H1 (cell line): ENCODE data around the gene CD81. TPM values are rescaled to one million over a fixed set of nuclear protein-coding genes. Genes with fewer than 3 reads are reported as not detected.

Experiments used
- CTCF ChIA-PET: fragments of 300-600 bp; sonication (Branson Sonifier 250); formaldehyde crosslinking; loops from one replicate; lab custom pipeline; 2021; ENCODE audit not compliant: partially characterized antibody; lab: Charles Lee
- POLR2A ChIA-PET: fragments of 300-600 bp; sonication (Branson Sonifier 250); formaldehyde crosslinking; loops from one replicate; lab custom pipeline; 2021; ENCODE audit warnings: inconsistent platforms; ENCODE audit not compliant: partially characterized antibody; lab: Charles Lee
- DNase-seq, 2 experiments: peaks; one replicate each; pipeline versions ENCODE4 v3.0.0 to v3.0.0-alpha.2; 2010 to 2022; ENCODE audit warnings: low spot score in 2 of 2, low read depth in 1 of 2, mixed read lengths in 1 of 2
- FAIRE-seq: peaks from 2 replicates; lab custom pipeline; 2011; peaks lifted over from hg19 to GRCh38; lab: Jason Lieb, UNC
- H2AFZ ChIP-seq: 2 replicates; pipeline ENCODE4 v1.8.1; 2012; ENCODE audit warnings: low read length, inconsistent platforms
- H2AK5ac ChIP-seq: 2 replicates; pipeline ENCODE4 v1.6.1; 2013; ENCODE audit warnings: low read depth, low read length
- H2BK120ac ChIP-seq: replicated peaks from 2 replicates; pipeline ENCODE3; 2013; ENCODE audit warnings: low read depth, low read length, inconsistent platforms
- H2BK12ac ChIP-seq: 2 replicates; pipeline ENCODE4 v1.6.1; 2013; ENCODE audit warnings: low read depth, low read length
- H2BK15ac ChIP-seq: 2 replicates; pipeline ENCODE4 v1.6.1; 2013; ENCODE audit warnings: low read length
- H2BK20ac ChIP-seq: 2 replicates; pipeline ENCODE4 v1.6.1; 2013; ENCODE audit warnings: low read length
- H2BK5ac ChIP-seq: 2 replicates; pipeline ENCODE4 v1.6.1; 2013; ENCODE audit warnings: low read depth, low read length
- H3K14ac ChIP-seq: 2 replicates; pipeline ENCODE4 v1.6.1; 2013; ENCODE audit warnings: inconsistent platforms; ENCODE audit not compliant: insufficient read length
- H3K18ac ChIP-seq: 2 replicates; pipeline ENCODE4 v1.6.1; 2013; ENCODE audit warnings: low read length; ENCODE audit errors: extremely low read depth
- H3K23ac ChIP-seq: 2 replicates; pipeline ENCODE4 v1.6.1; 2013; ENCODE audit warnings: inconsistent platforms; ENCODE audit not compliant: insufficient read length
- H3K23me2 ChIP-seq: 2 replicates; pipeline ENCODE4 v1.6.1; 2013; ENCODE audit warnings: low read depth, low read length
- H3K27ac ChIP-seq: 2 replicates; pipeline ENCODE4 v1.6.1; 2011; ENCODE audit warnings: low read depth, low read length, inconsistent platforms
- H3K27me3 ChIP-seq, 4 experiments: replicated peaks in 1 of 4; 1 replicate in 1 of 4; 2 replicates in 3 of 4; pipeline versions ENCODE4 v1.6.1 to v1.8.1; 2011 to 2013; ENCODE audit warnings: low read length in 3 of 4, mild to moderate bottlenecking in 3 of 4, inconsistent platforms in 2 of 4, mixed read lengths in 2 of 4, moderate library complexity in 1 of 4; ENCODE audit not compliant: control insufficient read depth in 3 of 4, insufficient read depth in 3 of 4; ENCODE audit errors: extremely low read depth in 1 of 4
- H3K36me3 ChIP-seq, 4 experiments: 2 replicates each; pipeline versions ENCODE4 v1.6.1 to v1.8.1; 2011 to 2013; ENCODE audit warnings: mild to moderate bottlenecking in 4 of 4, low read length in 3 of 4, moderate library complexity in 2 of 4, control low read depth in 1 of 4, inconsistent platforms in 1 of 4; ENCODE audit not compliant: insufficient read depth in 4 of 4, control insufficient read depth in 2 of 4
- H3K4ac ChIP-seq: replicated peaks from 2 replicates; pipeline ENCODE3; 2013; ENCODE audit warnings: low read length, low read depth, mixed read lengths, inconsistent platforms; ENCODE audit not compliant: insufficient read length
- H3K4me1 ChIP-seq, 4 experiments: replicated peaks in 1 of 4; 1 replicate in 1 of 4; 2 replicates in 3 of 4; pipeline versions ENCODE4 v1.6.1 to v1.8.1; 2011 to 2013; ENCODE audit warnings: low read length in 3 of 4, inconsistent platforms in 2 of 4, mixed read lengths in 1 of 4; ENCODE audit not compliant: insufficient read depth in 4 of 4, control insufficient read depth in 3 of 4
- H3K4me2 ChIP-seq, 2 experiments: 2 replicates each; pipeline versions ENCODE4 v1.6.1 to v1.8.1; 2011 to 2013; ENCODE audit warnings: low read depth in 2 of 2, low read length in 2 of 2, control low read depth in 1 of 2, inconsistent platforms in 1 of 2, mild to moderate bottlenecking in 1 of 2; ENCODE audit not compliant: insufficient read depth in 1 of 2
- H3K4me3 ChIP-seq, 4 experiments: fragments of 200-600, 300-600 bp in 1 of 4; sonication (generic), shearing (Covaris generic), sonication (Bioruptor Twin) in 1 of 4; 2 replicates each; pipeline versions ENCODE4 v1.5.1 to v1.8.1; 2011 to 2016; ENCODE audit warnings: low read length in 4 of 4, low read depth in 3 of 4, control low read depth in 2 of 4, inconsistent platforms in 2 of 4, mild to moderate bottlenecking in 2 of 4, mixed read lengths in 1 of 4, moderate library complexity in 1 of 4; ENCODE audit not compliant: insufficient read depth in 2 of 4; ENCODE audit errors: extremely low read depth in 1 of 4
- H3K56ac ChIP-seq: replicated peaks from 2 replicates; pipeline ENCODE3; 2013; ENCODE audit warnings: low read depth, mild to moderate bottlenecking, mixed read lengths, low read length, inconsistent platforms; ENCODE audit not compliant: insufficient read length
- H3K79me1 ChIP-seq: 2 replicates; pipeline ENCODE4 v1.6.1; 2013; ENCODE audit warnings: low read depth, low read length, control low read depth
- H3K79me2 ChIP-seq, 2 experiments: 2 replicates each; pipeline versions ENCODE4 v1.6.1 to v1.8.1; 2012 to 2013; ENCODE audit warnings: low read length in 2 of 2, mild to moderate bottlenecking in 2 of 2, inconsistent platforms in 1 of 2; ENCODE audit not compliant: insufficient read depth in 2 of 2, control insufficient read depth in 1 of 2
- H3K9ac ChIP-seq, 4 experiments: replicated peaks in 1 of 4; 1 replicate in 1 of 4; 2 replicates in 3 of 4; pipeline versions ENCODE4 v1.6.1 to v1.8.1; 2011 to 2013; ENCODE audit warnings: low read depth in 3 of 4, low read length in 3 of 4, control low read depth in 2 of 4, mild to moderate bottlenecking in 2 of 4, moderate library complexity in 2 of 4, inconsistent platforms in 1 of 4; ENCODE audit errors: extremely low read depth in 1 of 4
- H3K9me3 ChIP-seq, 2 experiments: 2 replicates each; pipeline versions ENCODE4 v1.6.1 to v1.8.1; 2012 to 2013; ENCODE audit warnings: mild to moderate bottlenecking in 2 of 2, moderate library complexity in 2 of 2, control low read depth in 1 of 2, inconsistent platforms in 1 of 2, low read depth in 1 of 2, low read length in 1 of 2, mixed read lengths in 1 of 2; ENCODE audit not compliant: insufficient read depth in 2 of 2
- H4K20me1 ChIP-seq, 2 experiments: replicated peaks in 1 of 2; 2 replicates each; pipeline versions ENCODE3 to v1.8.1; 2011 to 2013; ENCODE audit warnings: inconsistent platforms in 2 of 2, low read length in 2 of 2, mild to moderate bottlenecking in 1 of 2; ENCODE audit not compliant: insufficient read depth in 2 of 2, control insufficient read depth in 1 of 2
- H4K5ac ChIP-seq: 2 replicates; pipeline ENCODE4 v1.6.1; 2013; ENCODE audit warnings: low read length, low read depth, mixed read lengths, inconsistent platforms; ENCODE audit not compliant: insufficient read length
- H4K8ac ChIP-seq: 2 replicates; pipeline ENCODE4 v1.8.0; 2013; ENCODE audit warnings: mild to moderate bottlenecking, moderate library complexity, low read length, inconsistent platforms; ENCODE audit not compliant: insufficient read depth; ENCODE audit errors: extremely low read depth
- H4K91ac ChIP-seq: replicated peaks from 2 replicates; pipeline ENCODE3; 2013; ENCODE audit warnings: low read length, mixed read lengths, inconsistent platforms; ENCODE audit not compliant: insufficient read length
- ATF3 ChIP-seq: IDR thresholded peaks from 2 replicates; pipeline ENCODE4 v1.6.1; 2011; ENCODE audit warnings: low read depth, mild to moderate bottlenecking, low read length; ENCODE audit not compliant: insufficient read depth
- CHD2 ChIP-seq: IDR thresholded peaks from 2 replicates; pipeline ENCODE4 v1.6.1; 2012; ENCODE audit warnings: low read length, improper control_type of control experiment
- CTBP2 ChIP-seq: IDR thresholded peaks from 2 replicates; pipeline ENCODE4 v1.7.0; 2011; ENCODE audit warnings: borderline replicate concordance, mild to moderate bottlenecking, moderate library complexity, mixed read lengths, low read length; ENCODE audit not compliant: insufficient read depth, insufficient read length
- EGR1 ChIP-seq: IDR thresholded peaks from 2 replicates; pipeline ENCODE4 v1.6.1; 2011; ENCODE audit warnings: low read depth, low read length, borderline replicate concordance
- EP300 ChIP-seq, 2 experiments: IDR thresholded peaks; 1 replicate in 1 of 2; 2 replicates in 1 of 2; pipeline ENCODE4 v1.6.1; 2011 to 2012; ENCODE audit warnings: low read depth in 2 of 2, low read length in 2 of 2, mild to moderate bottlenecking in 2 of 2, borderline replicate concordance in 1 of 2, inconsistent platforms in 1 of 2, moderate library complexity in 1 of 2
- KDM5A ChIP-seq: fragments of 200-600 bp; IDR thresholded peaks from 2 replicates; pipeline ENCODE4 v1.7.1; 2012; ENCODE audit warnings: mild to moderate bottlenecking, low read length, inconsistent platforms, mixed read lengths
- NRF1 ChIP-seq: IDR thresholded peaks from 2 replicates; pipeline ENCODE4 v1.6.1; 2011; ENCODE audit warnings: mild to moderate bottlenecking, low read depth, low read length, improper control_type of control experiment
- SIN3A ChIP-seq, 2 experiments: IDR thresholded peaks in 1 of 2; conservative IDR thresholded peaks in 1 of 2; 2 replicates each; pipeline ENCODE4 v1.6.1; 2011 to 2012; ENCODE audit warnings: low read length in 2 of 2, improper control_type of control experiment in 1 of 2, low read depth in 1 of 2, mild to moderate bottlenecking in 1 of 2
- SP4 ChIP-seq: IDR thresholded peaks from 2 replicates; pipeline ENCODE4 v1.6.1; 2012; ENCODE audit warnings: low read length, inconsistent platforms
- SRF ChIP-seq: IDR thresholded peaks from 2 replicates; pipeline ENCODE4 v1.6.1; 2011; ENCODE audit warnings: mild to moderate bottlenecking, low read depth, low read length, moderate library complexity
- TAF1 ChIP-seq: IDR thresholded peaks from 2 replicates; pipeline ENCODE4 v1.6.1; 2011; ENCODE audit warnings: mild to moderate bottlenecking, low read depth, low read length
- YY1 ChIP-seq: IDR thresholded peaks from 2 replicates; pipeline ENCODE4 v1.6.1; 2011; ENCODE audit warnings: low read depth, mild to moderate bottlenecking, low read length
- WGBS, 2 experiments: shearing (Covaris generic) in 1 of 2; methylation state at CpG; one replicate each; pipeline versions ENCODE4 v1.1.6 to v1.1.7; 2013 to 2015; ENCODE audit warnings: low lambda C conversion rate in 2 of 2, mixed read lengths in 2 of 2, inconsistent platforms in 1 of 2, low coverage in 1 of 2, missing lambda C conversion rate in 1 of 2; ENCODE audit not compliant: insufficient replicate concordance in 2 of 2, insufficient coverage in 1 of 2, insufficient read length in 1 of 2; ENCODE audit errors: extremely low coverage in 1 of 2, missing lambda C conversion rate in 1 of 2; 5-methylcytosine and 5-hydroxymethylcytosine counted together
- polyA plus RNA-seq, 7 experiments: library from polyadenylated mRNA; depleted of rRNA in 3 of 7; stranded (reverse) in 5 of 7; unstranded in 2 of 7; fragments of >200 nt in 5 of 7; fragments of 200-250 nt in 2 of 7; gene quantifications; 1 replicate in 5 of 7; 2 replicates in 1 of 7; 4 replicates in 1 of 7; pipeline versions ENCODE4 v1.2.1 to v1.2.3, GENCODE V29; 2011 to 2013; ENCODE audit warnings: missing spikeins in 2 of 7, mixed read lengths in 2 of 7
- total RNA-seq: library from RNA; stranded (reverse); fragmentation: NEBNext Ultra II Directional; extraction: Animal tissue kit (Norgen Biotek cat#: 25700); gene quantifications from 2 replicates; pipeline ENCODE4 v1.2.1, GENCODE V29; 2021

The CD81 gene
- total and polyA plus RNA-seq, 2 of the 8 experiments (the other 6 are each of a cell fraction or from before 2014, with no cell fraction given): 238 to 309 TPM

GRCh38 chr11:2375964-2376551, 1.1 kb upstream of the CD81 start:
- CTCF ChIA-PET: interaction anchor here (1.2 to 2.2 kb wide), 8 partner anchors 10 to 77 kb away, joined by 3 to 5 read pairs (median 4); partner anchors contain the start of gene TSSC4
- Histone ChIP-seq H2BK120ac (no peak overlapping the region), H3K4me2 (peak overlapping the region; percentile 73 to 98; a peak in 3 of 4 replicates), H3K79me2 (peaks cover 18 to 30% of the 10 kb centered on the region in 2 experiments; a peak in 3 of 4 replicates), H3K4me3 (no peak overlapping the region; a peak in 1 of 8 replicates), H2BK12ac (no peak overlapping the region), H3K9me3 (no peaks in the 10 kb centered on the region), H4K20me1 (peaks cover 12 to 29% of the 10 kb centered on the region in 2 experiments), H3K36me3 (no peaks in the 10 kb centered on the region), H2BK5ac (no peak overlapping the region), H3K23me2 (peaks cover 11% of the 10 kb centered on the region; the same call in 1 of the 2 replicates), H3K4ac (no peak overlapping the region), H2AFZ (no peak overlapping the region), H3K56ac (no peak overlapping the region), H3K23ac (no peak overlapping the region), H2BK15ac (no peak overlapping the region), H4K5ac (no peak overlapping the region), H4K8ac (no peak overlapping the region), H3K9ac (no peak overlapping the region), H2BK20ac (no peak overlapping the region), H3K27ac (no peak overlapping the region), H3K18ac (no peak overlapping the region), H3K79me1 (peaks cover 9% of the 10 kb centered on the region), H3K27me3 (peaks cover 0 to 2% (median 0%) of the 10 kb centered on the region in 4 experiments; a peak in 1 of 7 replicates), H4K91ac (no peak overlapping the region), H2AK5ac (no peak overlapping the region), H3K4me1 (peaks cover 0 to 10% (median 5%) of the 10 kb centered on the region in 4 experiments; a peak in 6 of 7 replicates), H3K14ac (no peak overlapping the region)
- POLR2A ChIA-PET: interaction anchor here (1.0 to 3.2 kb wide), 9 partner anchors 9 to 183 kb away, joined by 3 to 42 read pairs (median 8); partner anchors contain the start of gene TSSC4
- 81% methylated on average over 15 of the region's 16 CpGs; no CpG with 5 or more reads in 1 of the 2 experiments for WGBS, 2 experiments
- FAIRE-seq (no peak), DNase-seq (no peak)
- TF ChIP-seq TAF1 (no peak), SRF (no peak), SP4 (no peak), CTBP2 (no peak), SIN3A (conservative IDR thresholded peaks at IDR 0.05 in 1 of 2, IDR thresholded peaks at IDR 0.05 in 1 of 2; ENCODE audit: low read depth in 1 of 2, low read length in 2 of 2) (no peak), EP300 (IDR thresholded peaks at IDR 0.05; ENCODE audit: borderline replicate concordance in 1 of 2, low read depth in 2 of 2, low read length in 2 of 2) (no peak), CHD2 (no peak), KDM5A (no peak), ATF3 (no peak), NRF1 (no peak), YY1 (no peak), EGR1 (no peak)
